ENCODE results near the gene TBX15.

DNA sequence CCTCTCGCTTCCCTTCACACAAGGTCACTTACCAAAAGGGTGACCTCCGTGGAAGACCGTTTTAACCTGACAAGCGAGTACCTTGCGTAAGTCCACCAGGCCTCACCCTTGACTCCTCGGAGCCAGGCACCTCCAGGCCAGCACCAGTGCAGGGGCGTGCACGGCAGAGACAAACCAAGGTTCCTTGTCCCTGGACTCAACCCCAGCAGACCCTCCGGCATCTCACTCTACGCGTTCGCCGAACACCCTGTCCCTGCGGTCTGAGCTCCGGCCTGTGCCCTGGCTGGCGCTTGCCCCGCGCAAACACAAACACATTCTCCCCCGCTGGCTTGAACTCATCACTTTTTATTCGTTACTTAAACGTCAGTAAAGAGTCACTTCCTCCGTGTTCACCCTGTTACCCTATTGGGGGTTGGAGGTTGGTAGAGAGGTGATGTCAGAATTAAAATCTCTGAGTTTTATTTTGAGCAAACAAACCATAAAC is 4.5 kb downstream of the TBX15 start:
- TF ChIP-seq, protein P1, sequence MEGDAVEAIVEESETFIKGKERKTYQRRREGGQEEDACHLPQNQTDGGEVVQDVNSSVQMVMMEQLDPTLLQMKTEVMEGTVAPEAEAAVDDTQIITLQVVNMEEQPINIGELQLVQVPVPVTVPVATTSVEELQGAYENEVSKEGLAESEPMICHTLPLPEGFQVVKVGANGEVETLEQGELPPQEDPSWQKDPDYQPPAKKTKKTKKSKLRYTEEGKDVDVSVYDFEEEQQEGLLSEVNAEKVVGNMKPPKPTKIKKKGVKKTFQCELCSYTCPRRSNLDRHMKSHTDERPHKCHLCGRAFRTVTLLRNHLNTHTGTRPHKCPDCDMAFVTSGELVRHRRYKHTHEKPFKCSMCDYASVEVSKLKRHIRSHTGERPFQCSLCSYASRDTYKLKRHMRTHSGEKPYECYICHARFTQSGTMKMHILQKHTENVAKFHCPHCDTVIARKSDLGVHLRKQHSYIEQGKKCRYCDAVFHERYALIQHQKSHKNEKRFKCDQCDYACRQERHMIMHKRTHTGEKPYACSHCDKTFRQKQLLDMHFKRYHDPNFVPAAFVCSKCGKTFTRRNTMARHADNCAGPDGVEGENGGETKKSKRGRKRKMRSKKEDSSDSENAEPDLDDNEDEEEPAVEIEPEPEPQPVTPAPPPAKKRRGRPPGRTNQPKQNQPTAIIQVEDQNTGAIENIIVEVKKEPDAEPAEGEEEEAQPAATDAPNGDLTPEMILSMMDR (optimal IDR thresholded peaks at IDR 0.05 in 1 of 3, IDR thresholded peaks at IDR 0.05 in 1 of 3, conservative IDR thresholded peaks at IDR 0.05 in 1 of 3; ENCODE audit: extremely low read depth in 1 of 3, insufficient read depth in 2 of 3, low read length in 3 of 3) = no peak
- TF ChIP-seq EZH2 (IDR thresholded peaks at IDR 0.05; ENCODE audit: low read length) = no peak
